Measurements from ENCODE around the gene NPBWR2.

DNA sequence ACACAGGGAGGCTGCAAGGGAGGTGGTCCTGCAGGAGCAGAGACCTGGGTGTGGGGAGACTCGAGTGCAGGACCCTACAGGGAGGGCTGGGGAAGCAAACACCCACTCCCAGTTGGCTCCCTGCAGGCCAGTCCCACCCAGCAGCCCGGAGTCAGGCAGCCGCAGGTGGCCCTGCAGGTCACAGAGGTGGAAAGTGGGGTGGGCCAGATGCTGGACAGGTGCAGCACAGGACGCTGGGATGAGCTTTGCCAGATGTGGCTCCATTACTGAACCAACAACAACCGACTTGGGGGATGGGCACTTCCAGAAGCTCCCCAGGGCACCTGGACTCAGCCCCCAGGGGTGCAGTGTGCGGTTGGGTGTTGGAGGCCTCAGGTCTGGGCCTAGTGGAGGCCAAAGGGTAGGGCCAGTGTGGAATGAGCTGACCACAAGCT is 30.2 kb upstream of the NPBWR2 start:
- TF ChIP-seq, protein P1, sequence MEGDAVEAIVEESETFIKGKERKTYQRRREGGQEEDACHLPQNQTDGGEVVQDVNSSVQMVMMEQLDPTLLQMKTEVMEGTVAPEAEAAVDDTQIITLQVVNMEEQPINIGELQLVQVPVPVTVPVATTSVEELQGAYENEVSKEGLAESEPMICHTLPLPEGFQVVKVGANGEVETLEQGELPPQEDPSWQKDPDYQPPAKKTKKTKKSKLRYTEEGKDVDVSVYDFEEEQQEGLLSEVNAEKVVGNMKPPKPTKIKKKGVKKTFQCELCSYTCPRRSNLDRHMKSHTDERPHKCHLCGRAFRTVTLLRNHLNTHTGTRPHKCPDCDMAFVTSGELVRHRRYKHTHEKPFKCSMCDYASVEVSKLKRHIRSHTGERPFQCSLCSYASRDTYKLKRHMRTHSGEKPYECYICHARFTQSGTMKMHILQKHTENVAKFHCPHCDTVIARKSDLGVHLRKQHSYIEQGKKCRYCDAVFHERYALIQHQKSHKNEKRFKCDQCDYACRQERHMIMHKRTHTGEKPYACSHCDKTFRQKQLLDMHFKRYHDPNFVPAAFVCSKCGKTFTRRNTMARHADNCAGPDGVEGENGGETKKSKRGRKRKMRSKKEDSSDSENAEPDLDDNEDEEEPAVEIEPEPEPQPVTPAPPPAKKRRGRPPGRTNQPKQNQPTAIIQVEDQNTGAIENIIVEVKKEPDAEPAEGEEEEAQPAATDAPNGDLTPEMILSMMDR (IDR thresholded peaks at IDR 0.05; ENCODE audit: insufficient read depth, low read length): no peak
- no peak for TF ChIP-seq POLR2AphosphoS5 (IDR thresholded peaks at IDR 0.05; ENCODE audit: low read depth)
- TF ChIP-seq, protein P2, sequence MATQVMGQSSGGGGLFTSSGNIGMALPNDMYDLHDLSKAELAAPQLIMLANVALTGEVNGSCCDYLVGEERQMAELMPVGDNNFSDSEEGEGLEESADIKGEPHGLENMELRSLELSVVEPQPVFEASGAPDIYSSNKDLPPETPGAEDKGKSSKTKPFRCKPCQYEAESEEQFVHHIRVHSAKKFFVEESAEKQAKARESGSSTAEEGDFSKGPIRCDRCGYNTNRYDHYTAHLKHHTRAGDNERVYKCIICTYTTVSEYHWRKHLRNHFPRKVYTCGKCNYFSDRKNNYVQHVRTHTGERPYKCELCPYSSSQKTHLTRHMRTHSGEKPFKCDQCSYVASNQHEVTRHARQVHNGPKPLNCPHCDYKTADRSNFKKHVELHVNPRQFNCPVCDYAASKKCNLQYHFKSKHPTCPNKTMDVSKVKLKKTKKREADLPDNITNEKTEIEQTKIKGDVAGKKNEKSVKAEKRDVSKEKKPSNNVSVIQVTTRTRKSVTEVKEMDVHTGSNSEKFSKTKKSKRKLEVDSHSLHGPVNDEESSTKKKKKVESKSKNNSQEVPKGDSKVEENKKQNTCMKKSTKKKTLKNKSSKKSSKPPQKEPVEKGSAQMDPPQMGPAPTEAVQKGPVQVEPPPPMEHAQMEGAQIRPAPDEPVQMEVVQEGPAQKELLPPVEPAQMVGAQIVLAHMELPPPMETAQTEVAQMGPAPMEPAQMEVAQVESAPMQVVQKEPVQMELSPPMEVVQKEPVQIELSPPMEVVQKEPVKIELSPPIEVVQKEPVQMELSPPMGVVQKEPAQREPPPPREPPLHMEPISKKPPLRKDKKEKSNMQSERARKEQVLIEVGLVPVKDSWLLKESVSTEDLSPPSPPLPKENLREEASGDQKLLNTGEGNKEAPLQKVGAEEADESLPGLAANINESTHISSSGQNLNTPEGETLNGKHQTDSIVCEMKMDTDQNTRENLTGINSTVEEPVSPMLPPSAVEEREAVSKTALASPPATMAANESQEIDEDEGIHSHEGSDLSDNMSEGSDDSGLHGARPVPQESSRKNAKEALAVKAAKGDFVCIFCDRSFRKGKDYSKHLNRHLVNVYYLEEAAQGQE (IDR thresholded peaks at IDR 0.05; ENCODE audit: insufficient replicate concordance, low read depth): no peak

Measured in HL-60 (cell line).